GM18502 (cell line): ENCODE results near the gene FHOD1.

Experiments
- ATAC-seq: cut with Tn5 transposase; IDR thresholded peaks from one replicate; pipeline ENCODE4 v1.9.1; 2021; ENCODE audit warnings: mild to moderate bottlenecking; ENCODE audit not compliant: unreplicated experiment, poor library complexity

The FHOD1 gene

GRCh38 chr16:67180166-67180565 lies 67.1 kb downstream of the FHOD1 start:
- ATAC-seq, result no peak

GRCh38 chr16:67179421-67180080 lies 67.7 kb downstream of the FHOD1 start:
- no peak for ATAC-seq
